HCT116 (cell line): ENCODE measurements around the gene TIGAR.

Experiments used
- EZH2 ChIP-seq: fragments of 200-600 bp; sonication (generic); IDR thresholded peaks from 2 replicates; pipeline ENCODE4 v1.6.1; 2017; ENCODE audit warnings: antibody characterized with exemption, mixed run types
- EZH2phosphoT487 ChIP-seq: fragments of 200-600 bp; IDR thresholded peaks from 2 replicates; pipeline ENCODE4 v1.6.1; 2018; ENCODE audit warnings: antibody characterized with exemption, borderline replicate concordance
- POLR2AphosphoS5 ChIP-seq: IDR thresholded peaks from 2 replicates; pipeline ENCODE4 v1.6.1; 2011; ENCODE audit warnings: mild to moderate bottlenecking, low read depth, low read length, moderate library complexity
- RAD21 ChIP-seq: IDR thresholded peaks from 2 replicates; pipeline ENCODE4 v1.6.1; 2012; ENCODE audit warnings: low read depth, mild to moderate bottlenecking
- ZFX ChIP-seq: fragments of 450-650 bp; IDR thresholded peaks from 2 replicates; pipeline ENCODE4 v1.6.1; 2017
- ZNF274 ChIP-seq: fragments of 200-500 bp; sonication (Bioruptor generic); IDR thresholded peaks from 2 replicates; pipeline ENCODE4 v1.6.1; 2014; ENCODE audit warnings: mild to moderate bottlenecking, low read depth, low read length, inconsistent platforms
- TF ChIP-seq, protein P1 (sequence below), 3 experiments: fragments of 200-600 bp in 1 of 3; sonication (generic) in 1 of 3; IDR thresholded peaks in 2 of 3; conservative IDR thresholded peaks in 1 of 3; 2 replicates each; pipeline ENCODE4 v1.5.1; 2012 to 2017; ENCODE audit warnings: low read depth in 2 of 3, low read length in 2 of 3, antibody characterized with exemption in 1 of 3, borderline replicate concordance in 1 of 3, control low read depth in 1 of 3, mild to moderate bottlenecking in 1 of 3, mixed read lengths in 1 of 3, mixed run types in 1 of 3, moderate library complexity in 1 of 3; ENCODE audit not compliant: insufficient read depth in 1 of 3
- TF ChIP-seq, protein P2 (sequence below): IDR thresholded peaks from 2 replicates; pipeline ENCODE4 v1.6.1; 2011; ENCODE audit warnings: mild to moderate bottlenecking, low read length, moderate library complexity; ENCODE audit not compliant: insufficient replicate concordance; ENCODE audit errors: extremely low read depth

DNA sequence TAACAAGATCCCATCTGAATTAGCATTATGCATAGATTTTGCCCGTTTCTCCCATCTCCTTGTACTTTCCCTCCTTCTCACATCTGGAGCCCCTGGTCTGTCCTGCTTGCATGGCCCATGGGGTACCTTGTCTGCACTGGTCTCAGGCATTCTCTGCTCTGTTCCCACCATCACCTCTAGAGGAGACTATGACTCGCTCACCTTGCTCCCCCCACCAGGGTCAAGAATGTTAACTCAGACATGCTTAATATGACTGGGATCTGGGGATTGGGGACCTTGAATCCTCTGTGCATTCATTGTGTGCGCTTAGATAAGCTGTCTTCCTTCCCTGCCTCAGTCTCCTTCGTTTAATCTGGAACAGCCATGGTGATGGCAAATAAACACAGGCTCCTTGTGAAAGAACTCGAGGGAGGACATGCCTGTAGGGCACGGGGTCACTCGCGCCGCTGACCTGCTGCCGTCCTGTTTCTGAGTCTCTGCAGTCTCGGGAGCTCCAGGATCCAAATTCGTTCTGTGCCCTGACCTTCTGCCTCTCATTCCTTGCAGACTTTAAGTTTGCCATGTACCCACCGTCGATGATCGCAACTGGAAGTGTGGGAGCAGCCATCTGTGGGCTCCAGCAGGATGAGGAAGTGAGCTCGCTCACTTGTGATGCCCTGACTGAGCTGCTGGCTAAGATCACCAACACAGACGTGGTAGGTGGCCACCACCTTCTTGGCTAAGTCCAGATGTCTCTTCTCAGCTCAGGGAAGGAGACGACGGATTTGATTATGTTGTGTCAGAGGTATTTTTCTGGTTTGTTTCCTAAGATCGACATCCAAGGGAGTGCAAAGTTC, 32.5 kb upstream of the TIGAR start:
- TF ChIP-seq, protein P1, sequence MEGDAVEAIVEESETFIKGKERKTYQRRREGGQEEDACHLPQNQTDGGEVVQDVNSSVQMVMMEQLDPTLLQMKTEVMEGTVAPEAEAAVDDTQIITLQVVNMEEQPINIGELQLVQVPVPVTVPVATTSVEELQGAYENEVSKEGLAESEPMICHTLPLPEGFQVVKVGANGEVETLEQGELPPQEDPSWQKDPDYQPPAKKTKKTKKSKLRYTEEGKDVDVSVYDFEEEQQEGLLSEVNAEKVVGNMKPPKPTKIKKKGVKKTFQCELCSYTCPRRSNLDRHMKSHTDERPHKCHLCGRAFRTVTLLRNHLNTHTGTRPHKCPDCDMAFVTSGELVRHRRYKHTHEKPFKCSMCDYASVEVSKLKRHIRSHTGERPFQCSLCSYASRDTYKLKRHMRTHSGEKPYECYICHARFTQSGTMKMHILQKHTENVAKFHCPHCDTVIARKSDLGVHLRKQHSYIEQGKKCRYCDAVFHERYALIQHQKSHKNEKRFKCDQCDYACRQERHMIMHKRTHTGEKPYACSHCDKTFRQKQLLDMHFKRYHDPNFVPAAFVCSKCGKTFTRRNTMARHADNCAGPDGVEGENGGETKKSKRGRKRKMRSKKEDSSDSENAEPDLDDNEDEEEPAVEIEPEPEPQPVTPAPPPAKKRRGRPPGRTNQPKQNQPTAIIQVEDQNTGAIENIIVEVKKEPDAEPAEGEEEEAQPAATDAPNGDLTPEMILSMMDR (IDR thresholded peaks at IDR 0.05 in 2 of 3, conservative IDR thresholded peaks at IDR 0.05 in 1 of 3; ENCODE audit: borderline replicate concordance in 1 of 3, insufficient read depth in 1 of 3, low read depth in 2 of 3, low read length in 2 of 3): no peak
- TF ChIP-seq ZFX (no peak), RAD21 (no peak), ZNF274 (no peak), EZH2phosphoT487 (no peak), POLR2AphosphoS5 (no peak), EZH2 (no peak)
- TF ChIP-seq, protein P2, sequence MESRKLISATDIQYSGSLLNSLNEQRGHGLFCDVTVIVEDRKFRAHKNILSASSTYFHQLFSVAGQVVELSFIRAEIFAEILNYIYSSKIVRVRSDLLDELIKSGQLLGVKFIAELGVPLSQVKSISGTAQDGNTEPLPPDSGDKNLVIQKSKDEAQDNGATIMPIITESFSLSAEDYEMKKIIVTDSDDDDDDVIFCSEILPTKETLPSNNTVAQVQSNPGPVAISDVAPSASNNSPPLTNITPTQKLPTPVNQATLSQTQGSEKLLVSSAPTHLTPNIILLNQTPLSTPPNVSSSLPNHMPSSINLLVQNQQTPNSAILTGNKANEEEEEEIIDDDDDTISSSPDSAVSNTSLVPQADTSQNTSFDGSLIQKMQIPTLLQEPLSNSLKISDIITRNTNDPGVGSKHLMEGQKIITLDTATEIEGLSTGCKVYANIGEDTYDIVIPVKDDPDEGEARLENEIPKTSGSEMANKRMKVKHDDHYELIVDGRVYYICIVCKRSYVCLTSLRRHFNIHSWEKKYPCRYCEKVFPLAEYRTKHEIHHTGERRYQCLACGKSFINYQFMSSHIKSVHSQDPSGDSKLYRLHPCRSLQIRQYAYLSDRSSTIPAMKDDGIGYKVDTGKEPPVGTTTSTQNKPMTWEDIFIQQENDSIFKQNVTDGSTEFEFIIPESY: no peak
